MM.1S (cell line): ENCODE data around the gene POLR3E.
A peak's percentile ranks its signal among the peaks of the same experiment; 100 is the strongest.

ENCODE experiments used
- DNase-seq: peaks from one replicate; pipeline ENCODE4 v3.0.0-alpha.2; 2015
- H2AFZ ChIP-seq: fragments of 300-600 bp; sonication (generic); 2 replicates; pipeline ENCODE4 v1.6.0; 2016; ENCODE audit warnings: antibody characterized with exemption, low read length
- H3F3A ChIP-seq: fragments of 300-600 bp; sonication (generic); 2 replicates; pipeline ENCODE4 v1.6.1; 2016; ENCODE audit warnings: mild to moderate bottlenecking, antibody characterized with exemption, low read length, moderate library complexity, mixed read lengths; ENCODE audit not compliant: insufficient read depth
- H3K27ac ChIP-seq: fragments of 300-600 bp; sonication (generic); 2 replicates; pipeline ENCODE4 v1.5.1; 2016; ENCODE audit warnings: mild to moderate bottlenecking, low read length
- H3K27me3 ChIP-seq: fragments of 300-600 bp; sonication (generic); replicated peaks from 2 replicates; pipeline ENCODE4 v1.6.0; 2016; ENCODE audit warnings: low read length; ENCODE audit not compliant: insufficient read depth
- H3K36me3 ChIP-seq: fragments of 300-600 bp; sonication (generic); replicated peaks from 2 replicates; pipeline ENCODE4 v1.6.1; 2016; ENCODE audit warnings: mild to moderate bottlenecking, low read length, mixed read lengths; ENCODE audit not compliant: insufficient read depth
- H3K4me1 ChIP-seq: fragments of 300-600 bp; sonication (generic); 2 replicates; pipeline ENCODE4 v1.6.1; 2016; ENCODE audit warnings: low read length, mixed read lengths
- H3K4me2 ChIP-seq: fragments of 300-600 bp; sonication (generic); 2 replicates; pipeline ENCODE4 v1.6.0; 2016; ENCODE audit warnings: low read depth, low read length
- H3K4me3 ChIP-seq: fragments of 300-600 bp; sonication (generic); 2 replicates; pipeline ENCODE4 v1.5.1; 2016; ENCODE audit warnings: low read length, mixed read lengths
- H3K79me2 ChIP-seq: fragments of 300-600 bp; sonication (generic); 2 replicates; pipeline ENCODE4 v1.6.1; 2016; ENCODE audit warnings: mixed run types, low read length, mixed read lengths
- H3K9ac ChIP-seq: fragments of 300-600 bp; sonication (generic); 2 replicates; pipeline ENCODE4 v1.6.1; 2016; ENCODE audit warnings: low read length, mixed read lengths
- H3K9me2 ChIP-seq: fragments of 300-600 bp; sonication (generic); replicated peaks from 2 replicates; pipeline ENCODE4 v1.6.1; 2016; ENCODE audit warnings: mild to moderate bottlenecking, low read length, mixed read lengths; ENCODE audit not compliant: insufficient read depth
- H3K9me3 ChIP-seq: fragments of 300-600 bp; sonication (generic); replicated peaks from 2 replicates; pipeline ENCODE4 v1.6.1; 2016; ENCODE audit warnings: mild to moderate bottlenecking, low read length, mixed read lengths; ENCODE audit not compliant: insufficient read depth
- H4K20me1 ChIP-seq: fragments of 300-600 bp; sonication (generic); 2 replicates; pipeline ENCODE4 v1.6.1; 2016; ENCODE audit warnings: mild to moderate bottlenecking, low read length, moderate library complexity, mixed read lengths; ENCODE audit not compliant: insufficient read depth
- EZH2 ChIP-seq: fragments of 300-600 bp; sonication (generic); optimal IDR thresholded peaks from 2 replicates; pipeline ENCODE3; 2017; ENCODE audit warnings: low read depth, mild to moderate bottlenecking, antibody characterized with exemption, low read length, mixed read lengths
- EZH2phosphoT487 ChIP-seq: fragments of 300-600 bp; sonication (generic); IDR thresholded peaks from 2 replicates; pipeline ENCODE4 v1.6.1; 2018; ENCODE audit warnings: antibody characterized with exemption, low read length
- TF ChIP-seq, protein P1 (sequence below): fragments of 300-600 bp; sonication (generic); IDR thresholded peaks from 2 replicates; pipeline ENCODE4 v1.5.1; 2016; ENCODE audit warnings: antibody characterized with exemption, low read length, mixed read lengths

POLR3E gene

DNA sequence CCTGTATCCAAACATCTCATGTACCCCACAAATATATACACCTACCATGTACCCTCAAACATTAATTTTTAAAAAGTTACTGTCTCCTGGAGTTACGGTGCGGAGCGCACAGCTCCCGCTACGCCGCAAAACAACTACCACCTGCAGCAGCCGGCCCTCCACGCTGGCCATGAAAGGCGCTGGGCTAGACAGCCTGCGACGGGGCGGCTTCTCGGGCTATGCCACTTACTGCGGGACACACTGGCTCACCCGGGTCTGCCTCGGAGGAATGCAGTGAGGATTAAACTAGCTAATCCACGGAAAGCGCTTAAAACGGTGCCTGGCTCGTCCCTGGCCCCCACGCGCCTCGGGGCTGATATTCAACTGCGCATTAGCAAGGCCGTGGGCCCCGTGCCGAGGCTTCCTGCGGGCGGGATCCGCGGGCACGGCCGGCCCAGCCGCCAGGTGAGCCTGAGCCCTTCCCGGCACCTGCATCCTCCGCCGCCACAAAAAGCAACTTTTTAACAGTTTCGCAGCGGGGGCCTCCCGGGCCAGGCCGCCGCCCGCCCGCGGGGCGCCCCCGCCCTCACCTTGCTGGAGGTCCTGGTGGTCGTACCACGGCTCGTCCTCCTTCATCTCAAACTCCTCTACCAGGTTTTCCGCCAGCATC, 76.6 kb downstream of the POLR3E start:
- peak overlapping the region; percentile 84 for H3K4me3 ChIP-seq
- no peaks in the 10 kb centered on the region for H3K36me3 ChIP-seq
- peaks cover 8% of the 10 kb centered on the region for H4K20me1 ChIP-seq
- H3K4me1 ChIP-seq = peaks cover 24% of the 10 kb centered on the region
- peaks cover 54% of the 10 kb centered on the region for H3K79me2 ChIP-seq
- TF ChIP-seq EZH2 (no peak), EZH2phosphoT487 (no peak)
- TF ChIP-seq, protein P1, sequence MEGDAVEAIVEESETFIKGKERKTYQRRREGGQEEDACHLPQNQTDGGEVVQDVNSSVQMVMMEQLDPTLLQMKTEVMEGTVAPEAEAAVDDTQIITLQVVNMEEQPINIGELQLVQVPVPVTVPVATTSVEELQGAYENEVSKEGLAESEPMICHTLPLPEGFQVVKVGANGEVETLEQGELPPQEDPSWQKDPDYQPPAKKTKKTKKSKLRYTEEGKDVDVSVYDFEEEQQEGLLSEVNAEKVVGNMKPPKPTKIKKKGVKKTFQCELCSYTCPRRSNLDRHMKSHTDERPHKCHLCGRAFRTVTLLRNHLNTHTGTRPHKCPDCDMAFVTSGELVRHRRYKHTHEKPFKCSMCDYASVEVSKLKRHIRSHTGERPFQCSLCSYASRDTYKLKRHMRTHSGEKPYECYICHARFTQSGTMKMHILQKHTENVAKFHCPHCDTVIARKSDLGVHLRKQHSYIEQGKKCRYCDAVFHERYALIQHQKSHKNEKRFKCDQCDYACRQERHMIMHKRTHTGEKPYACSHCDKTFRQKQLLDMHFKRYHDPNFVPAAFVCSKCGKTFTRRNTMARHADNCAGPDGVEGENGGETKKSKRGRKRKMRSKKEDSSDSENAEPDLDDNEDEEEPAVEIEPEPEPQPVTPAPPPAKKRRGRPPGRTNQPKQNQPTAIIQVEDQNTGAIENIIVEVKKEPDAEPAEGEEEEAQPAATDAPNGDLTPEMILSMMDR = no peak
- peak overlapping the region; percentile 90 for H3K4me2 ChIP-seq
- H2AFZ ChIP-seq = peak overlapping the region; percentile 83
- no peaks in the 10 kb centered on the region for H3K9me2 ChIP-seq
- peak overlapping the region; percentile 71 for H3K27ac ChIP-seq
- peaks cover 15% of the 10 kb centered on the region for H3F3A ChIP-seq
- H3K9me3 ChIP-seq = no peaks in the 10 kb centered on the region
- H3K27me3 ChIP-seq = no peaks in the 10 kb centered on the region
- peak overlapping the region; percentile 87 for H3K9ac ChIP-seq
- peak; percentile 60 for DNase-seq

DNA sequence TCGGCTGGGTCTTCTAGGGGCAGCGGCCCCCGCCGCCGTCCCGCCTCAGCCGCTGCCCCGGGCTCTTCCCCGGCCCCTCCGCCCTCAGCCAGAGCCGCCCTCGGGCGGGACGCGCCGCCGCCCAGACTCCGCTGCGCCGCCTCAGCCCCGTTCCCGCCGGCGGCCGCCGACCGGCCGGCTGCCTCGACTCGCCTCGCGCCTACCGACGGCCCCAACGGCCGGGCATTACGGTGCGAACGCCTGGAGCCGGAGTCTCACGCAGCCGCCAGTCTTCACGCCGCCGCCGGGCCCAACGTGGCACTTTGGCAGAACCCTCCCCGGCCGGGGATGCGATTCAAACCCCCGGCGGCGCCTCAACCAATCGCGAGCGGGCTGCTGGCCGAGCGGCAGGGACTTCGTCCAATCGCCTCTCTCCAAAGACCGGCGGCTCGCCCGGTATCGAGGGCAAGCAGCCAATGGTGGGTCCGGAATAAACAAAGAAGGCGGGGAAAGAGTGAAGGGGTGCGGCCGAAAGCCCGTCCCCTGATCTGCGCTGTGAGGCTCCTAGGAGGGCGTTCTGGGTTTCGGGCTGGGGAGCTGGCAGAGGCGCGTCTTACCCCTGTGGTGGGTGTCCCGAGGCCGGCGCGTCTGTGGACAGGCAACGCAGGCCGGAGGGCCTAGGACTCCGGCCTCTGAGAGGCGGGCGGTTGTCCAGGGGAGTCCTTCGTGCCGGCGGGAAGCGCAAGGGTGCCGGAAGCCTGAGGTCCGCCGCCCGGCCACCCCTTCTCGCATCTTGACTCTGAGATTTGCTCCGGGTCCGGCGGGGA, 77.3 kb downstream of the POLR3E start, which contains the start of gene CDR2:
TSS of gene CDR2 (minus strand) at position 309 of the 806 bp plus-strand sequence. CDS start 310 bp downstream, outside the sequence.
- Histone ChIP-seq H3K9ac (peak within 1 kb of the TSS; percentile 87), H2AFZ (peak within 1 kb of the TSS; percentile 83), H4K20me1 (peaks cover 2% of the 10 kb centered on the region; the same call in 1 of the 2 replicates), H3K4me1 (peaks cover 16% of the 10 kb centered on the region), H3K4me3 (peak within 1 kb of the TSS; percentile 84), H3K79me2 (peaks cover 46% of the 10 kb centered on the region), H3K4me2 (peak within 1 kb of the TSS; percentile 90), H3F3A (peaks cover 9% of the 10 kb centered on the region), H3K9me3 (no peaks in the 10 kb centered on the region), H3K27me3 (no peaks in the 10 kb centered on the region), H3K27ac (peak within 1 kb of the TSS; percentile 71), H3K36me3 (no peaks in the 10 kb centered on the region), H3K9me2 (no peaks in the 10 kb centered on the region)
- DNase-seq = peak; percentile 99
- TF ChIP-seq EZH2phosphoT487 (no peak), EZH2 (no peak)
- TF ChIP-seq, protein P1 = no peak

DNA sequence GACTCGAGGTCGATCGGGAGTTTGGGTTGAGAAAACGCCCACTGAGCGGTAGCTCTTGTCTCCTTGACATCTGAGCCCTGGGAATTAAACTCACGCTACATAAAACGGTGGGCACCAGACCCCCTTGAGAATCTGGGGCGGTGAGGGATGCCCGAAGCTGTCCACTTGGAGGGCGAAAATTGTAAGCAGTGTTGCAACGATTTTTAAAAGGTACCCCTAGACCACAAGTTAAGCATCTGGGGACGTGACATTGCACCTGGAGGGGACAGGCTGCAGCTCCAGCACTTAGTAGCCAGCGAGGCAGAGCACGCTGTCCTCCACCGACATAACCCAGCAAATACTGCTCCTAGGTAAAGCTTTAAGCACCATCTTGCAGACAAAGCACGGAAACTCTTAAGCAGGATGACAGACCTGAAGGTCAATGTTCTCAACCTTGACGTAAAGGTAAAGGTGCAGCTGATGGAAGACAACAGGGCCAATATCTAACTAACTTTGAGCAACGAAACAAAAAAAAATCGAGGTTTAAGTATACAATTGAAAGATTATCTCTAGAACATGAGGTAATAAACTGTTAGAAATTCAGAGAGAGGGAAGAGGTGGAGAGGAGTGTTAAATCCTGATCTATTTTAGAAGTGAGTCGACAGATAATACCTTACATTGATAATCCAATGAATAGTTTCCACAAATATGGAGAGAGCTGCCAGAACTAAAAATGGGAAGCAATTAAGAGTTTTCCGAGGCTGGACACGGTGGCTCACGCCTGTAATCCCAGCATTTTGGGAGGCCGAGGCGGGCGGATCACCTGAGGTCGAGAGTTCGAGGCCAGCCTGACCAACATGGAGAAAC, 78.1 kb downstream of the POLR3E start:
- no peaks in the 10 kb centered on the region for H3K9me2 ChIP-seq
- H3K9ac ChIP-seq = peak overlapping the region; percentile 53; the same call in 1 of the 2 replicates
- H3K27ac ChIP-seq = no peak overlapping the region

More for the DNA sequence above, 78.1 kb downstream of the POLR3E start:
- H3K36me3 ChIP-seq = no peaks in the 10 kb centered on the region
- peak overlapping the region; percentile 84 for H3K4me3 ChIP-seq
- H3K9me3 ChIP-seq = no peaks in the 10 kb centered on the region
- H3K4me1 ChIP-seq = peaks cover 8% of the 10 kb centered on the region
- H3K4me2 ChIP-seq = peak overlapping the region; percentile 82
- H2AFZ ChIP-seq = peak overlapping the region; percentile 78
- no peak for TF ChIP-seq EZH2
- no peak for TF ChIP-seq EZH2phosphoT487
- TF ChIP-seq, protein P1 = no peak
- H3K79me2 ChIP-seq = peaks cover 38% of the 10 kb centered on the region
- H4K20me1 ChIP-seq = no peaks in the 10 kb centered on the region; the same call in 1 of the 2 replicates
- H3K27me3 ChIP-seq = no peaks in the 10 kb centered on the region
- H3F3A ChIP-seq = peaks cover under 1% of the 10 kb centered on the region; the same call in 1 of the 2 replicates
- DNase-seq = no peak
